CD4-positive, alpha-beta T cell (primary cell): Measurements from ENCODE around the gene MTHFS. TPM values are rescaled to one million over a fixed set of nuclear protein-coding genes. Genes with fewer than 3 reads are reported as not detected.

Experiments used
- ATAC-seq: fragments of 200-7000 bp; cut with Tn5 transposase; one replicate; pipeline ENCODE4 v1.10.0; 2022; ENCODE audit warnings: mild to moderate bottlenecking; ENCODE audit not compliant: poor library complexity
- CTCF ChIA-PET: fragments of 350-600 bp; sonication (Branson Sonifier 250); formaldehyde crosslinking; loops from one replicate; lab custom pipeline; 2021; ENCODE audit warnings: antibody characterized with exemption, inconsistent platforms; lab: Charles Lee
- POLR2A ChIA-PET: fragments of 350-600 bp; sonication (Branson Sonifier 250); formaldehyde crosslinking; loops from one replicate; lab custom pipeline; 2021; ENCODE audit warnings: antibody characterized with exemption, inconsistent platforms; lab: Charles Lee
- DNase-seq, 14 experiments: peaks; one replicate each; pipeline ENCODE4 v3.0.0-alpha.2; 2013 to 2020; ENCODE audit warnings: mixed read lengths in 2 of 14
- H3K27ac ChIP-seq, 2 donors: one replicate each; pipeline versions ENCODE4 v1.5.1 to v1.7.0; 2013; ENCODE audit warnings: low read length in 2 of 2, low read depth in 1 of 2, mild to moderate bottlenecking in 1 of 2
- H3K27me3 ChIP-seq, 2 experiments: 1 replicate in 1 of 2; 2 replicates in 1 of 2; pipeline versions ENCODE4 v1.6.1 to v1.7.0; 2013; ENCODE audit warnings: low read length in 2 of 2, control low read depth in 1 of 2, mild to moderate bottlenecking in 1 of 2, moderate library complexity in 1 of 2; ENCODE audit not compliant: insufficient read depth in 2 of 2, control insufficient read depth in 1 of 2
- H3K36me3 ChIP-seq: one replicate; pipeline ENCODE4 v1.6.1; 2013; ENCODE audit warnings: low read length, control low read depth; ENCODE audit not compliant: insufficient read depth
- H3K4me1 ChIP-seq: one replicate; pipeline ENCODE4 v1.6.1; 2013; ENCODE audit warnings: low read length, control low read depth; ENCODE audit not compliant: insufficient read depth
- H3K4me3 ChIP-seq: one replicate; pipeline ENCODE4 v1.5.1; 2013; ENCODE audit warnings: mild to moderate bottlenecking, low read length, moderate library complexity
- H3K9me3 ChIP-seq, 2 experiments: 1 replicate in 1 of 2; 2 replicates in 1 of 2; pipeline versions ENCODE4 v1.6.1 to v1.7.0; 2013; ENCODE audit warnings: low read length in 2 of 2, mild to moderate bottlenecking in 2 of 2, control low read depth in 1 of 2, moderate library complexity in 1 of 2; ENCODE audit not compliant: control insufficient read depth in 1 of 2, insufficient read depth in 1 of 2
- H3K27ac Mint-ChIP-seq: one replicate; pipeline ENCODE4 v1.8.0; 2020; ENCODE audit warnings: mixed read lengths
- H3K27me3 Mint-ChIP-seq: one replicate; pipeline ENCODE4 v1.8.0; 2021; ENCODE audit warnings: mixed read lengths
- H3K36me3 Mint-ChIP-seq: one replicate; pipeline ENCODE4 v1.8.0; 2021; ENCODE audit warnings: low read depth, mixed read lengths
- H3K4me1 Mint-ChIP-seq: one replicate; pipeline ENCODE4 v1.8.0; 2021; ENCODE audit warnings: low read depth, mixed read lengths
- H3K4me3 Mint-ChIP-seq: one replicate; pipeline ENCODE4 v1.8.0; 2020; ENCODE audit warnings: mild to moderate bottlenecking, mixed read lengths
- H3K9me3 Mint-ChIP-seq: one replicate; pipeline ENCODE4 v1.8.0; 2020; ENCODE audit warnings: mixed read lengths
- intact Hi-C, 2 experiments: fragments of 100-400 bp; cut with DNase I in 1 of 2; cut with micrococcal nuclease in 1 of 2; formaldehyde crosslinking; loops; one replicate each; pipeline versions ENCODE4 v1.15.1 to v1.9.0; 2023 to 2025; cut with DNase I, micrococcal nuclease
- total RNA-seq, 174 experiments: library from RNA in 2 of 174; stranded (reverse) in 2 of 174; gene quantifications; one replicate each; pipeline ENCODE4 v1.2.3 and lab custom pipeline; 2021 to 2026
- TF ChIP-seq, protein P1 (sequence below): fragments of 200-600 bp; IDR thresholded peaks from one replicate; pipeline ENCODE4 v1.8.0; 2022; ENCODE audit warnings: antibody characterized with exemption, mild to moderate bottlenecking

Gene MTHFS
- total RNA-seq, 2 experiments from 2014 or later: 9.1 to 9.8 TPM

DNA sequence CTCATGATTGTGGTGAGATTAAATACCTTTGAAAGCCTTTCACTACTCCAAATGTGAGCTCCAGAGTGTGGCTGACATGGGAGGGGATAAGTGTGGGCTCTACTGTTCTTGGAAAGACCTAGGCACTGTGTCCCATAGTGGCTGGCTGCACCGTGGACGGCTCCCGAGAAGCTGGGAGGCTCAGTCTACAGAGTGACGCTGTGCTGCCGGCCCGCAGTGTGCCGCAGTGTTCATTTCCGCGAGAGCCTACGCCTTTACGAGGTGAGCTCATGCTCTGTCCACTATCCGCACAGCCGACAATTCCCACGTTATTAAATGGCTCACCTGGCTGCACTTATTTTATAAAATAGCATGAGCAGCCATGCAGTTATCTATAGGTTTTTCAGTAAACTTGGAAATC, 66.9 kb downstream of the MTHFS start:
- H3K27ac ChIP-seq: no peak overlapping the region
- CTCF ChIA-PET: no interaction called here
- POLR2A ChIA-PET: no interaction called here
- Mint-ChIP-seq H3K27me3 (no peaks in the 10 kb centered on the region), H3K4me3 (no peak overlapping the region), H3K36me3 (peaks cover 11% of the 10 kb centered on the region), H3K9me3 (no peaks in the 10 kb centered on the region), H3K4me1 (peaks cover 8% of the 10 kb centered on the region), H3K27ac (no peak overlapping the region)
- H3K4me3 ChIP-seq: no peak overlapping the region
- H3K9me3 ChIP-seq: no peaks in the 10 kb centered on the region
- TF ChIP-seq, protein P1, sequence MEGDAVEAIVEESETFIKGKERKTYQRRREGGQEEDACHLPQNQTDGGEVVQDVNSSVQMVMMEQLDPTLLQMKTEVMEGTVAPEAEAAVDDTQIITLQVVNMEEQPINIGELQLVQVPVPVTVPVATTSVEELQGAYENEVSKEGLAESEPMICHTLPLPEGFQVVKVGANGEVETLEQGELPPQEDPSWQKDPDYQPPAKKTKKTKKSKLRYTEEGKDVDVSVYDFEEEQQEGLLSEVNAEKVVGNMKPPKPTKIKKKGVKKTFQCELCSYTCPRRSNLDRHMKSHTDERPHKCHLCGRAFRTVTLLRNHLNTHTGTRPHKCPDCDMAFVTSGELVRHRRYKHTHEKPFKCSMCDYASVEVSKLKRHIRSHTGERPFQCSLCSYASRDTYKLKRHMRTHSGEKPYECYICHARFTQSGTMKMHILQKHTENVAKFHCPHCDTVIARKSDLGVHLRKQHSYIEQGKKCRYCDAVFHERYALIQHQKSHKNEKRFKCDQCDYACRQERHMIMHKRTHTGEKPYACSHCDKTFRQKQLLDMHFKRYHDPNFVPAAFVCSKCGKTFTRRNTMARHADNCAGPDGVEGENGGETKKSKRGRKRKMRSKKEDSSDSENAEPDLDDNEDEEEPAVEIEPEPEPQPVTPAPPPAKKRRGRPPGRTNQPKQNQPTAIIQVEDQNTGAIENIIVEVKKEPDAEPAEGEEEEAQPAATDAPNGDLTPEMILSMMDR: no peak
- intact Hi-C loops: no loop called here
- no peak for ATAC-seq
- H3K36me3 ChIP-seq: no peaks in the 10 kb centered on the region
- no peaks in the 10 kb centered on the region for H3K4me1 ChIP-seq
- no peaks in the 10 kb centered on the region for H3K27me3 ChIP-seq
- DNase-seq: no peak

DNA sequence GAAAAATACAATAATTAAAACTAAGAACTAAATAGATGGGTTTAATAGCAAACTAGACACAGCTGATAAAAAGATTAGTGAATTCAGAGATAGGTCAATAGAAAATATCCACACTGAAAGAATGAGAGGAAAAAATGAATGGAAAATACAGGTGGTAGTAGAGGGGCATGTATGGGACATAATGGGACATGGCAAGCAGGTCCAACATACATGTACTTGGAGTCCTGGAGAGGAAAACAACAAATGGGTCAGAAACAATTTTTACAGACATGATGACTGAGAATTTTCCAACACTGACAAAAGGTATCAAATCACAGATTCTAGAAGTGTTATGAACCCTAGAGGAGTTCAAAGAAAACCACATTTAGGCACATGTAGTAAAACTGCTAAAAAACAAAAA, 68.4 kb downstream of the MTHFS start:
- H3K4me3 ChIP-seq: no peak overlapping the region
- POLR2A ChIA-PET: no interaction called here
- H3K9me3 Mint-ChIP-seq: no peaks in the 10 kb centered on the region
- no peak for DNase-seq
- H3K27ac ChIP-seq: no peak overlapping the region
- no peaks in the 10 kb centered on the region for H3K9me3 ChIP-seq
- CTCF ChIA-PET: no interaction called here
- no peak overlapping the region for H3K4me3 Mint-ChIP-seq
- H3K27me3 ChIP-seq: no peaks in the 10 kb centered on the region
- peaks cover 8% of the 10 kb centered on the region for H3K4me1 Mint-ChIP-seq
- no peak overlapping the region for H3K27ac Mint-ChIP-seq
- intact Hi-C loops: no loop called here
- H3K27me3 Mint-ChIP-seq: no peaks in the 10 kb centered on the region
- no peak for ATAC-seq
- no peaks in the 10 kb centered on the region for H3K4me1 ChIP-seq
- H3K36me3 ChIP-seq: no peaks in the 10 kb centered on the region
- TF ChIP-seq, protein P1: no peak
- H3K36me3 Mint-ChIP-seq: peaks cover under 1% of the 10 kb centered on the region

DNA sequence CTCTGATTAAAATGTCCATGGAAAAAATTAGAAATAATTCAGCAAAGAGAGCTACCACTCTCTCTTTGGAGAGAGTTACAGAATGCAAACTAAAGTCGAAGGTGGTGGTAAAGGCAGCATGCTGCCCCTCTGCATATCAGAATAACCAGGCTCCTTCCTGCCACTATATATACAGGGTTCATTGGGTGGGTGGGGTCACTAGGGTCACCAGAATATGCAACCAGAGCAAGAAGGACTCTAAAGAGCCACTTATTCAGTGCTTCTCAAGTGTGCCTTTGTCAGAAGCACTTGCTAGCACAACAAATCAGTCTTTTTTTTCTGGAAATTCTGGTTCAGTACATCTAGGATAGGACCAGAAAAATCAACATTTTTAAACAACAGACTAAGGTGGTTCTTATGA, 70.0 kb downstream of the MTHFS start:
- no peak overlapping the region for H3K4me3 ChIP-seq
- no peaks in the 10 kb centered on the region for H3K36me3 ChIP-seq
- Mint-ChIP-seq H3K27me3 (no peaks in the 10 kb centered on the region), H3K27ac (no peak overlapping the region), H3K9me3 (no peaks in the 10 kb centered on the region), H3K4me1 (no peaks in the 10 kb centered on the region), H3K36me3 (no peaks in the 10 kb centered on the region), H3K4me3 (no peak overlapping the region)
- no peak overlapping the region for H3K27ac ChIP-seq
- no peaks in the 10 kb centered on the region for H3K9me3 ChIP-seq
- DNase-seq: no peak
- no peaks in the 10 kb centered on the region for H3K27me3 ChIP-seq
- intact Hi-C loops: no loop called here
- CTCF ChIA-PET: no interaction called here
- TF ChIP-seq, protein P1: no peak
- POLR2A ChIA-PET: no interaction called here
- H3K4me1 ChIP-seq: no peaks in the 10 kb centered on the region
- ATAC-seq: no peak
